ENCODE results near the gene CDK8.

Gene CDK8

DNA sequence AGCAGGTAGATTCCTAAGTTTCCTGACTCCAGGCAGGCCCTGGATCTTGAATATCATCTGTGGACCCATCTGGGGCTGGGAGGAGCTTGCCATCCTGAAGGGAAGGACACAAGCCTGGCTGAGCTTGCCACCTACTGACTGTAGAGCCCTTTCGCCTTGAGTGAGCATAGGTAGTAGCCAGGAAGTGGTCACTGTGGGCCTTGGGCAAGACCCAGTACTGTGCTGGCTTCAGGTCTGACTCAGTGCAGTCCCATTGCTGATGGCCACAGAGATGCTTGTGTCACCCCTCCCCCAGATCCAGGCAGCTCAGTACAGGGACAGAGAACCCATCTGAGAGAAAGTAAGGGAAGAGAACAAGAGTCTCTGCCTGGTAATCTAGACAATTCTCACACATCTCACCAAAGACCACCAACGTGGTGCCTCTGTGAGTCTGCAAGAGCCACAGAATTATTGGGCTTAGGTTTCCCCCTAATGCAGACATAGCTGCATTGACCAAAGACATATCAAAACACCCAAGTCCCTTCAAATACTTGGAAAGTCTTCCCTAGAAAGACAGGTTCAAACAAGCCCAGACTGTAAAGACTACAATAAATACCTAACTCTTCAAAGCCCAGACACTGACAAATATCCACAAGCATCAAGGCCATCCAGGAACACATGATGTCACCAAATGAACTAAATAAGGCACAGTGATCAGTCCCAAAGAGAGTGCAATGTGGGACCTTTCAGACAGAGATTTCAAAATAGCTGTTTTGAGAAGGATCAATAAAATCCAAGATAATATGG is 195.3 kb downstream of the CDK8 start:
- DNase-seq: no peak

Data from hematopoietic multipotent progenitor cell treated with erythropoietin and hydrocortisone succinate and interleukin-3 and kit ligand, for 6 days (in vitro differentiated cells).